Measurements from ENCODE around the gene PTPRT.

PTPRT gene

GRCh38 chr20:42754706-42755105, 435.0 kb downstream of the PTPRT start:
- no peak overlapping the region for H3K9ac ChIP-seq (ENCODE audit: low read length)
- H3K27me3 ChIP-seq (ENCODE audit: insufficient read depth, low read length, poor library complexity): no peaks in the 10 kb centered on the region
- no peak overlapping the region for H3K56ac ChIP-seq (ENCODE audit: low read length)
- H3K36me3 ChIP-seq (ENCODE audit: control insufficient read depth, insufficient read depth, low read length): no peaks in the 10 kb centered on the region
- no peak overlapping the region for H3K27ac ChIP-seq (ENCODE audit: low read depth, low read length)
- no peak overlapping the region for H3K18ac ChIP-seq (ENCODE audit: low read length)
- no peak overlapping the region for H4K5ac ChIP-seq (ENCODE audit: low read length)
- no peak overlapping the region for H3K4ac ChIP-seq (ENCODE audit: low read depth, low read length)
- no peak overlapping the region for H3K4me3 ChIP-seq (ENCODE audit: low read length)
- no peak overlapping the region for H2AK5ac ChIP-seq (ENCODE audit: low read length)
- H3K79me2 ChIP-seq (ENCODE audit: control insufficient read depth, insufficient read depth, low read length): no peaks in the 10 kb centered on the region
- H2BK120ac ChIP-seq (ENCODE audit: low read depth, low read length): no peak overlapping the region
- H3K23ac ChIP-seq (ENCODE audit: low read length): no peak overlapping the region
- H3K4me1 ChIP-seq (ENCODE audit: control insufficient read depth, low read depth, low read length): no peaks in the 10 kb centered on the region
- H3K4me2 ChIP-seq (ENCODE audit: low read length): no peak overlapping the region
- DNase-seq: no peak
- no peaks in the 10 kb centered on the region for H3K79me1 ChIP-seq (ENCODE audit: low read length)
- no peak overlapping the region for H2BK5ac ChIP-seq (ENCODE audit: low read length)
- H2BK15ac ChIP-seq (replicated peaks; ENCODE audit: low read depth): no peak overlapping the region
- WGBS (ENCODE audit: extremely low coverage, insufficient coverage, low lambda C conversion rate): no CpG with 5 or more reads among the region's 2 CpGs
- no peak overlapping the region for H4K8ac ChIP-seq (ENCODE audit: low read depth, low read length)

GRCh38 chr20:42752620-42753019, 437.1 kb downstream of the PTPRT start:
- no peak overlapping the region for H3K18ac ChIP-seq (ENCODE audit: low read length)
- WGBS (ENCODE audit: extremely low coverage, insufficient coverage, low lambda C conversion rate): no CpG with 5 or more reads among the region's 3 CpGs
- no peak overlapping the region for H2BK5ac ChIP-seq (ENCODE audit: low read length)
- no peak overlapping the region for H2AK5ac ChIP-seq (ENCODE audit: low read length)
- H3K23ac ChIP-seq (ENCODE audit: low read length): no peak overlapping the region
- H3K4me3 ChIP-seq (ENCODE audit: low read length): no peak overlapping the region
- H3K27ac ChIP-seq (ENCODE audit: low read depth, low read length): no peak overlapping the region
- H2BK15ac ChIP-seq (replicated peaks; ENCODE audit: low read depth): no peak overlapping the region
- no peak overlapping the region for H3K4me2 ChIP-seq (ENCODE audit: low read length)
- H3K9ac ChIP-seq (ENCODE audit: low read length): no peak overlapping the region
- H3K27me3 ChIP-seq (ENCODE audit: insufficient read depth, low read length, poor library complexity): no peaks in the 10 kb centered on the region
- no peaks in the 10 kb centered on the region for H3K79me1 ChIP-seq (ENCODE audit: low read length)
- H3K79me2 ChIP-seq (ENCODE audit: control insufficient read depth, insufficient read depth, low read length): no peaks in the 10 kb centered on the region
- peaks cover 11% of the 10 kb centered on the region for H3K4me1 ChIP-seq (ENCODE audit: control insufficient read depth, low read depth, low read length)
- no peak overlapping the region for H4K8ac ChIP-seq (ENCODE audit: low read depth, low read length)
- H3K56ac ChIP-seq (ENCODE audit: low read length): no peak overlapping the region
- no peaks in the 10 kb centered on the region for H3K36me3 ChIP-seq (ENCODE audit: control insufficient read depth, insufficient read depth, low read length)
- no peak for DNase-seq
- no peak overlapping the region for H4K5ac ChIP-seq (ENCODE audit: low read length)
- no peak overlapping the region for H3K4ac ChIP-seq (ENCODE audit: low read depth, low read length)
- H2BK120ac ChIP-seq (ENCODE audit: low read depth, low read length): no peak overlapping the region

DNA sequence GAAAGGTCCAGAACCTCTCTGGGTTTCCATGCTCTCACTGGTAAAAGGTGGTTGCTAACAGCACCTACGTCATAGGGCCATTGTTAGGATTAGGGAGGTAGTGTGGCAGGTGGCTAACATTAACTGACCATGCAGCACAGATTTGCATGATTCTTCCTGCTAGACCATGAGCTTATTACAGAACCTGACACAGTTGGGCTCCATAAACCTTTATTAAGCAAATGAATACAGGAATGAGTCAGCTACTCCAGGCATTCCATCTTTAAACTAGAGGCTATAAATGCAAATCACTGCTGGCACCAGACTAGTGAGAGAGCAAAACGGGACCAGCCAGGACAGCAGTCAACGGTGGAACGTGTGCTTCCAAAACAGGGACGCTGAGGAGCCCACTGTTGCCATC, 440.1 kb downstream of the PTPRT start:
- no CpG with 5 or more reads among the region's 5 CpGs for WGBS (ENCODE audit: extremely low coverage, insufficient coverage, low lambda C conversion rate)

GRCh38 chr20:42747765-42748411, 441.8 kb downstream of the PTPRT start:
- no CpG with 5 or more reads among the region's 2 CpGs for WGBS (ENCODE audit: extremely low coverage, insufficient coverage, low lambda C conversion rate)
- Histone ChIP-seq H2AK5ac (ENCODE audit: low read length) (peak overlapping the region; percentile 91), H3K36me3 (ENCODE audit: control insufficient read depth, insufficient read depth, low read length) (no peaks in the 10 kb centered on the region), H3K9ac (ENCODE audit: low read length) (no peak overlapping the region), H3K79me2 (ENCODE audit: control insufficient read depth, insufficient read depth, low read length) (no peaks in the 10 kb centered on the region), H3K4me2 (ENCODE audit: low read length) (no peak overlapping the region), H3K4ac (ENCODE audit: low read depth, low read length) (no peak overlapping the region), H3K27ac (ENCODE audit: low read depth, low read length) (peak overlapping the region; percentile 61), H2BK5ac (ENCODE audit: low read length) (peak overlapping the region; percentile 57), H4K8ac (ENCODE audit: low read depth, low read length) (no peak overlapping the region), H3K18ac (ENCODE audit: low read length) (peak overlapping the region; percentile 40), H3K4me3 (ENCODE audit: low read length) (no peak overlapping the region), H3K4me1 (ENCODE audit: control insufficient read depth, low read depth, low read length) (peaks cover 17% of the 10 kb centered on the region), H3K79me1 (ENCODE audit: low read length) (no peaks in the 10 kb centered on the region), H3K23ac (ENCODE audit: low read length) (no peak overlapping the region), H2BK120ac (ENCODE audit: low read depth, low read length) (no peak overlapping the region), H2BK15ac (replicated peaks; ENCODE audit: low read depth) (no peak overlapping the region), H4K5ac (ENCODE audit: low read length) (no peak overlapping the region), H3K27me3 (ENCODE audit: insufficient read depth, low read length, poor library complexity) (no peaks in the 10 kb centered on the region), H3K56ac (ENCODE audit: low read length) (peak overlapping the region; percentile 40)
- peak; percentile 8 for DNase-seq

More for the DNA sequence above, 440.1 kb downstream of the PTPRT start:
- Histone ChIP-seq H3K27ac (ENCODE audit: low read depth, low read length) (no peak overlapping the region), H3K36me3 (ENCODE audit: control insufficient read depth, insufficient read depth, low read length) (no peaks in the 10 kb centered on the region), H2BK15ac (replicated peaks; ENCODE audit: low read depth) (no peak overlapping the region), H3K18ac (ENCODE audit: low read length) (no peak overlapping the region), H3K4ac (ENCODE audit: low read depth, low read length) (no peak overlapping the region), H4K5ac (ENCODE audit: low read length) (no peak overlapping the region), H3K9ac (ENCODE audit: low read length) (no peak overlapping the region), H3K4me2 (ENCODE audit: low read length) (no peak overlapping the region), H3K4me3 (ENCODE audit: low read length) (no peak overlapping the region), H3K79me2 (ENCODE audit: control insufficient read depth, insufficient read depth, low read length) (no peaks in the 10 kb centered on the region), H3K56ac (ENCODE audit: low read length) (no peak overlapping the region), H3K27me3 (ENCODE audit: insufficient read depth, low read length, poor library complexity) (no peaks in the 10 kb centered on the region), H4K8ac (ENCODE audit: low read depth, low read length) (no peak overlapping the region), H3K4me1 (ENCODE audit: control insufficient read depth, low read depth, low read length) (peaks cover 17% of the 10 kb centered on the region), H2BK120ac (ENCODE audit: low read depth, low read length) (no peak overlapping the region), H3K23ac (ENCODE audit: low read length) (no peak overlapping the region), H2AK5ac (ENCODE audit: low read length) (no peak overlapping the region), H2BK5ac (ENCODE audit: low read length) (no peak overlapping the region), H3K79me1 (ENCODE audit: low read length) (no peaks in the 10 kb centered on the region)
- DNase-seq: peak; percentile 15

GRCh38 chr20:42744756-42745465, 444.8 kb downstream of the PTPRT start:
- Histone ChIP-seq H2BK120ac (ENCODE audit: low read depth, low read length) (no peak overlapping the region), H3K23ac (ENCODE audit: low read length) (no peak overlapping the region)

More at GRCh38 chr20:42744756-42745465, 444.8 kb downstream of the PTPRT start:
- peak overlapping the region; percentile 51 for H2AK5ac ChIP-seq (ENCODE audit: low read length)
- H2BK5ac ChIP-seq (ENCODE audit: low read length): no peak overlapping the region
- DNase-seq: no peak
- no peaks in the 10 kb centered on the region for H3K27me3 ChIP-seq (ENCODE audit: insufficient read depth, low read length, poor library complexity)
- no peak overlapping the region for H3K9ac ChIP-seq (ENCODE audit: low read length)
- no peak overlapping the region for H3K4me2 ChIP-seq (ENCODE audit: low read length)
- H3K79me1 ChIP-seq (ENCODE audit: low read length): no peaks in the 10 kb centered on the region
- peaks cover 17% of the 10 kb centered on the region for H3K4me1 ChIP-seq (ENCODE audit: control insufficient read depth, low read depth, low read length)
- H3K27ac ChIP-seq (ENCODE audit: low read depth, low read length): no peak overlapping the region
- no peak overlapping the region for H3K4me3 ChIP-seq (ENCODE audit: low read length)
- H3K36me3 ChIP-seq (ENCODE audit: control insufficient read depth, insufficient read depth, low read length): no peaks in the 10 kb centered on the region
- H3K79me2 ChIP-seq (ENCODE audit: control insufficient read depth, insufficient read depth, low read length): no peaks in the 10 kb centered on the region
- no peak overlapping the region for H3K56ac ChIP-seq (ENCODE audit: low read length)
- no peak overlapping the region for H4K5ac ChIP-seq (ENCODE audit: low read length)
- H4K8ac ChIP-seq (ENCODE audit: low read depth, low read length): no peak overlapping the region
- no peak overlapping the region for H2BK15ac ChIP-seq (replicated peaks; ENCODE audit: low read depth)
- peak overlapping the region; percentile 44 for H3K4ac ChIP-seq (ENCODE audit: low read depth, low read length)
- WGBS (ENCODE audit: extremely low coverage, insufficient coverage, low lambda C conversion rate): no CpG with 5 or more reads among the region's 6 CpGs
- no peak overlapping the region for H3K18ac ChIP-seq (ENCODE audit: low read length)

Measured in mesendoderm (in vitro differentiated cells).